ENCODE data around the gene ATP2A3. TPM values are rescaled to one million over a fixed set of nuclear protein-coding genes. Genes with fewer than 3 reads are reported as not detected.

ATP2A3 gene
- total RNA-seq, 1 experiment from 2014 or later, result 13.3 TPM

DNA sequence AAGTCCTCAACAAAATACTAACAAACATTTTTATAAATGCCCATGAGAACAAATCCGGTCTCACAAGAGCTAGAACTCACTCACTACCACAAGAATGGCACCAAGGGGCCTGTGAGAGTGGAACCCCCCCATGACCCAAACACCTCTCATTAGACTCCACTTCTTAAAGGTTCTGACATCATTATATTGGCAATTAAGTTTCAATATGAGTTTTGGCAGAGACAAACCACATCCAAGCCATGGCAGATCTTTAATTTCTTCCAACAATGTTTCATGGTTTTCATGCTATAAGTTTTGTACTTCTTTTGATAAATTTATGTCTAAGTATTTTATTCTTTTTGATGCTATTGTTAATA, 30.0 kb upstream of the ATP2A3 start:
- Histone ChIP-seq H3K4me2 (ENCODE audit: insufficient read depth, insufficient read length, low read length) (no peak overlapping the region), H2BK5ac (ENCODE audit: insufficient read length, low read length) (no peak overlapping the region)

More for the DNA sequence above, 30.0 kb upstream of the ATP2A3 start:
- no peaks in the 10 kb centered on the region for H3K27me3 ChIP-seq (ENCODE audit: insufficient read depth, low read length)
- no peak overlapping the region for H3K23ac ChIP-seq (ENCODE audit: insufficient read length, low read depth, low read length)
- no peaks in the 10 kb centered on the region for H3K36me3 Mint-ChIP-seq (ENCODE audit: insufficient read depth in 1 of 3, low read depth in 3 of 3)
- peaks cover 7 to 11% of the 10 kb centered on the region in 2 experiments; a peak in 3 of 4 replicates for H3K4me1 Mint-ChIP-seq
- H3K56ac ChIP-seq (ENCODE audit: insufficient read length, low read depth, low read length), result no peak overlapping the region
- no peaks in the 10 kb centered on the region for H4K20me1 ChIP-seq (ENCODE audit: control insufficient read depth, insufficient read depth, insufficient read length)
- H4K5ac ChIP-seq (ENCODE audit: insufficient read length, low read depth, low read length), result no peak overlapping the region
- H3K9me3 ChIP-seq (ENCODE audit: control insufficient read depth, low read depth, low read length), result no peaks in the 10 kb centered on the region
- no peak overlapping the region for H3K9ac ChIP-seq (ENCODE audit: extremely low read depth, insufficient read length, low read length)
- no peak overlapping the region for H3T11ph ChIP-seq (ENCODE audit: low read length)
- H2AK5ac ChIP-seq (ENCODE audit: insufficient read length, low read length), result no peak overlapping the region
- H2BK12ac ChIP-seq (ENCODE audit: insufficient read length, low read depth, low read length), result no peak overlapping the region
- H2BK20ac ChIP-seq (ENCODE audit: low read depth, low read length, poor library complexity, severe bottlenecking), result no peak overlapping the region
- H3K14ac ChIP-seq (ENCODE audit: insufficient read depth, low read length), result no peak overlapping the region
- no peak overlapping the region for H2AFZ ChIP-seq (ENCODE audit: low read length)
- H3K9me3 Mint-ChIP-seq, result peaks cover 3% of the 10 kb centered on the region in 2 experiments; a peak in 3 of 5 replicates
- no peaks in the 10 kb centered on the region for H3K4me1 ChIP-seq (ENCODE audit: insufficient read depth, low read length)
- no peak overlapping the region for H3K27ac ChIP-seq (ENCODE audit: insufficient read length, low read depth, low read length)
- H2BK120ac ChIP-seq (ENCODE audit: low read depth, low read length, poor library complexity, severe bottlenecking), result no peak overlapping the region
- DNase-seq, result no peak
- H3K4ac ChIP-seq (ENCODE audit: low read depth, low read length), result no peak overlapping the region
- peaks cover 9% of the 10 kb centered on the region for H3K27me3 Mint-ChIP-seq (ENCODE audit: low read depth)
- H3K4me3 Mint-ChIP-seq, result no peak overlapping the region
- no peak overlapping the region for H3K18ac ChIP-seq (ENCODE audit: insufficient read length, low read depth, low read length)
- H3K23me2 ChIP-seq (ENCODE audit: insufficient read length, low read depth, low read length, poor library complexity, severe bottlenecking), result no peaks in the 10 kb centered on the region
- no peak overlapping the region for H4K91ac ChIP-seq (ENCODE audit: insufficient read length, low read depth, low read length)
- TF ChIP-seq, protein P1, sequence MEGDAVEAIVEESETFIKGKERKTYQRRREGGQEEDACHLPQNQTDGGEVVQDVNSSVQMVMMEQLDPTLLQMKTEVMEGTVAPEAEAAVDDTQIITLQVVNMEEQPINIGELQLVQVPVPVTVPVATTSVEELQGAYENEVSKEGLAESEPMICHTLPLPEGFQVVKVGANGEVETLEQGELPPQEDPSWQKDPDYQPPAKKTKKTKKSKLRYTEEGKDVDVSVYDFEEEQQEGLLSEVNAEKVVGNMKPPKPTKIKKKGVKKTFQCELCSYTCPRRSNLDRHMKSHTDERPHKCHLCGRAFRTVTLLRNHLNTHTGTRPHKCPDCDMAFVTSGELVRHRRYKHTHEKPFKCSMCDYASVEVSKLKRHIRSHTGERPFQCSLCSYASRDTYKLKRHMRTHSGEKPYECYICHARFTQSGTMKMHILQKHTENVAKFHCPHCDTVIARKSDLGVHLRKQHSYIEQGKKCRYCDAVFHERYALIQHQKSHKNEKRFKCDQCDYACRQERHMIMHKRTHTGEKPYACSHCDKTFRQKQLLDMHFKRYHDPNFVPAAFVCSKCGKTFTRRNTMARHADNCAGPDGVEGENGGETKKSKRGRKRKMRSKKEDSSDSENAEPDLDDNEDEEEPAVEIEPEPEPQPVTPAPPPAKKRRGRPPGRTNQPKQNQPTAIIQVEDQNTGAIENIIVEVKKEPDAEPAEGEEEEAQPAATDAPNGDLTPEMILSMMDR (conservative IDR thresholded peaks at IDR 0.05), result no peak
- H3K79me1 ChIP-seq (ENCODE audit: insufficient read depth, low read depth, low read length, poor library complexity, severe bottlenecking), result no peaks in the 10 kb centered on the region
- no peak overlapping the region for H2BK15ac ChIP-seq (ENCODE audit: low read depth, low read length)
- no peaks in the 10 kb centered on the region for H3K79me2 ChIP-seq (ENCODE audit: insufficient read depth, low read length)
- no CpG with 5 or more reads among the region's 1 CpG for WGBS (ENCODE audit: extremely low coverage, insufficient read length, low lambda C conversion rate)
- no peak overlapping the region for H3K27ac Mint-ChIP-seq
- no peak overlapping the region for H4K8ac ChIP-seq (replicated peaks; ENCODE audit: insufficient read length, low read depth, low read length)

All from H9 (cell line).